ENCODE measurements around the gene ARHGAP24. TPM values are rescaled to one million over a fixed set of nuclear protein-coding genes. Genes with fewer than 3 reads are reported as not detected.

ARHGAP24 gene
- total and polyA plus RNA-seq, 3 donors from 2014 or later = 5.7 to 9.9 (median 9.4) TPM

- Histone ChIP-seq H3K36me3 (ENCODE audit: low read depth, missing control alignments) (no peaks in the 10 kb centered on the region), H3K4me1 (no peaks in the 10 kb centered on the region), H3K9me3 (no peaks in the 10 kb centered on the region), H3K4me3 (no peak overlapping the region), H3K27ac (no peak overlapping the region), H3K27me3 (no peaks in the 10 kb centered on the region)
- WGBS, 2 donors = 89 to 94% methylated on average over 6 of the region's 6 CpGs
- TF ChIP-seq POLR2A (IDR thresholded peaks at IDR 0.05) (no peak), CTCF (IDR thresholded peaks at IDR 0.05) (no peak)
- intact Hi-C loops (cut with DNase I; ENCODE audit: low total_unique reads) = no loop called here
- DNase-seq = no peak
These were observed 464.6 kb downstream of the ARHGAP24 start for GRCh38 chr4:85939595-85939994.

GRCh38 chr4:85940151-85940550 is 465.2 kb downstream of the ARHGAP24 start:
- TF ChIP-seq CTCF (IDR thresholded peaks at IDR 0.05) (no peak), POLR2A (IDR thresholded peaks at IDR 0.05) (no peak)
- H3K4me1 ChIP-seq = no peaks in the 10 kb centered on the region

GRCh38 chr4:85942107-85942506 is 467.2 kb downstream of the ARHGAP24 start:
- H3K27me3 ChIP-seq = no peaks in the 10 kb centered on the region
- TF ChIP-seq POLR2A (IDR thresholded peaks at IDR 0.05) = no peak
- no peak for TF ChIP-seq CTCF (IDR thresholded peaks at IDR 0.05)
- no peaks in the 10 kb centered on the region for H3K36me3 ChIP-seq (ENCODE audit: low read depth, missing control alignments)
- DNase-seq = no peak
- no peaks in the 10 kb centered on the region for H3K4me1 ChIP-seq
- intact Hi-C loops (cut with DNase I; ENCODE audit: low total_unique reads) = no loop called here
- H3K4me3 ChIP-seq = no peak overlapping the region
- no peak overlapping the region for H3K27ac ChIP-seq
- WGBS, 2 donors = 38 to 69% methylated on average over 5 of the region's 5 CpGs
- no peaks in the 10 kb centered on the region for H3K9me3 ChIP-seq

More at GRCh38 chr4:85940151-85940550, 465.2 kb downstream of the ARHGAP24 start:
- no peak overlapping the region for H3K4me3 ChIP-seq
- DNase-seq = no peak
- intact Hi-C loops (cut with DNase I; ENCODE audit: low total_unique reads) = no loop called here
- no peaks in the 10 kb centered on the region for H3K36me3 ChIP-seq (ENCODE audit: low read depth, missing control alignments)
- no peaks in the 10 kb centered on the region for H3K27me3 ChIP-seq
- no peaks in the 10 kb centered on the region for H3K9me3 ChIP-seq
- H3K27ac ChIP-seq = no peak overlapping the region

GRCh38 chr4:85946821-85947220 is 471.9 kb downstream of the ARHGAP24 start:
- intact Hi-C loops (cut with DNase I; ENCODE audit: low total_unique reads) = no loop called here
- Histone ChIP-seq H3K9me3 (no peaks in the 10 kb centered on the region), H3K4me1 (no peaks in the 10 kb centered on the region), H3K4me3 (no peak overlapping the region), H3K27ac (no peak overlapping the region), H3K27me3 (no peaks in the 10 kb centered on the region), H3K36me3 (ENCODE audit: low read depth, missing control alignments) (no peaks in the 10 kb centered on the region)
- DNase-seq = no peak
- no peak for TF ChIP-seq POLR2A (IDR thresholded peaks at IDR 0.05)
- no peak for TF ChIP-seq CTCF (IDR thresholded peaks at IDR 0.05)

GRCh38 chr4:85951099-85951498 is 476.1 kb downstream of the ARHGAP24 start:
- no peak for TF ChIP-seq CTCF (IDR thresholded peaks at IDR 0.05)
- TF ChIP-seq POLR2A (IDR thresholded peaks at IDR 0.05) = no peak
- intact Hi-C loops (cut with DNase I; ENCODE audit: low total_unique reads) = no loop called here
- Histone ChIP-seq H3K27me3 (no peaks in the 10 kb centered on the region), H3K4me3 (no peak overlapping the region), H3K27ac (no peak overlapping the region), H3K36me3 (ENCODE audit: low read depth, missing control alignments) (no peaks in the 10 kb centered on the region), H3K4me1 (no peaks in the 10 kb centered on the region), H3K9me3 (no peaks in the 10 kb centered on the region)
- no peak for DNase-seq
- 68 to 78% methylated on average over 3 of the region's 3 CpGs for WGBS, 2 donors
